ENCODE results near the gene ORC1.

DNA sequence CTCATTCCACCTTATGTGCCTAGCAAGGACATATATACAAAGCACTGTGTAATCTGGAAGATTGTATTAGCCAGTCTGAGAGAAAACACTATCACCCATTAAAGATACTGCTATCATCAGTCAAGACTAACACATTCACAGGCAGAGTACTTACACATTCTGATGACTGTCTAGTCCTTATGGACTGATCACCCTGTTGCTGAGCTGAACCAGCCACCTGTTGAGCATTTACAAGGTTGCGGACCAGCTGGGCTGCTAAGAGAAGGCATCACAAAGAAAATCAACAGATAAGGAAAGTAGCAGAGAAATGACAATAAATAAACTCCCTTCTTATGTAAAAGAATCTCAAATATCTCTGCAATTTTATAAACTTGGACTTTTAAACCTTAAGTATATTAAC lies 31.0 kb upstream of the ORC1 start:
- TF ChIP-seq SP1 (IDR thresholded peaks at IDR 0.05; ENCODE audit: low read depth, low read length) (no peak), POLR2A (IDR thresholded peaks at IDR 0.05; ENCODE audit: control extremely low read depth in 1 of 2, low read depth in 2 of 2, low read length in 2 of 2) (no peak), TAF1 (IDR thresholded peaks at IDR 0.05; ENCODE audit: low read depth, low read length) (no peak), CHD1 (IDR thresholded peaks at IDR 0.05; ENCODE audit: low read depth, low read length) (no peak), NANOG (IDR thresholded peaks at IDR 0.05; ENCODE audit: insufficient read depth, low read depth, low read length, poor library complexity, severe bottlenecking) (no peak), RAD21 (IDR thresholded peaks at IDR 0.05 in 1 of 2, conservative IDR thresholded peaks at IDR 0.05 in 1 of 2; ENCODE audit: low read depth in 2 of 2, low read length in 2 of 2) (no peak), FOSL1 (IDR thresholded peaks at IDR 0.05; ENCODE audit: insufficient read depth, low read depth, low read length) (no peak)
- TF ChIP-seq, protein P1, sequence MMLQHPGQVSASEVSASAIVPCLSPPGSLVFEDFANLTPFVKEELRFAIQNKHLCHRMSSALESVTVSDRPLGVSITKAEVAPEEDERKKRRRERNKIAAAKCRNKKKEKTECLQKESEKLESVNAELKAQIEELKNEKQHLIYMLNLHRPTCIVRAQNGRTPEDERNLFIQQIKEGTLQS (IDR thresholded peaks at IDR 0.05; ENCODE audit: insufficient read depth, low read depth, low read length), result no peak
- TF ChIP-seq, protein P2, sequence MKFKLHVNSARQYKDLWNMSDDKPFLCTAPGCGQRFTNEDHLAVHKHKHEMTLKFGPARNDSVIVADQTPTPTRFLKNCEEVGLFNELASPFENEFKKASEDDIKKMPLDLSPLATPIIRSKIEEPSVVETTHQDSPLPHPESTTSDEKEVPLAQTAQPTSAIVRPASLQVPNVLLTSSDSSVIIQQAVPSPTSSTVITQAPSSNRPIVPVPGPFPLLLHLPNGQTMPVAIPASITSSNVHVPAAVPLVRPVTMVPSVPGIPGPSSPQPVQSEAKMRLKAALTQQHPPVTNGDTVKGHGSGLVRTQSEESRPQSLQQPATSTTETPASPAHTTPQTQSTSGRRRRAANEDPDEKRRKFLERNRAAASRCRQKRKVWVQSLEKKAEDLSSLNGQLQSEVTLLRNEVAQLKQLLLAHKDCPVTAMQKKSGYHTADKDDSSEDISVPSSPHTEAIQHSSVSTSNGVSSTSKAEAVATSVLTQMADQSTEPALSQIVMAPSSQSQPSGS (IDR thresholded peaks at IDR 0.05; ENCODE audit: low read length), result no peak
- TF ChIP-seq, protein P3, sequence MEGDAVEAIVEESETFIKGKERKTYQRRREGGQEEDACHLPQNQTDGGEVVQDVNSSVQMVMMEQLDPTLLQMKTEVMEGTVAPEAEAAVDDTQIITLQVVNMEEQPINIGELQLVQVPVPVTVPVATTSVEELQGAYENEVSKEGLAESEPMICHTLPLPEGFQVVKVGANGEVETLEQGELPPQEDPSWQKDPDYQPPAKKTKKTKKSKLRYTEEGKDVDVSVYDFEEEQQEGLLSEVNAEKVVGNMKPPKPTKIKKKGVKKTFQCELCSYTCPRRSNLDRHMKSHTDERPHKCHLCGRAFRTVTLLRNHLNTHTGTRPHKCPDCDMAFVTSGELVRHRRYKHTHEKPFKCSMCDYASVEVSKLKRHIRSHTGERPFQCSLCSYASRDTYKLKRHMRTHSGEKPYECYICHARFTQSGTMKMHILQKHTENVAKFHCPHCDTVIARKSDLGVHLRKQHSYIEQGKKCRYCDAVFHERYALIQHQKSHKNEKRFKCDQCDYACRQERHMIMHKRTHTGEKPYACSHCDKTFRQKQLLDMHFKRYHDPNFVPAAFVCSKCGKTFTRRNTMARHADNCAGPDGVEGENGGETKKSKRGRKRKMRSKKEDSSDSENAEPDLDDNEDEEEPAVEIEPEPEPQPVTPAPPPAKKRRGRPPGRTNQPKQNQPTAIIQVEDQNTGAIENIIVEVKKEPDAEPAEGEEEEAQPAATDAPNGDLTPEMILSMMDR (IDR thresholded peaks at IDR 0.05; ENCODE audit: control extremely low read depth in 1 of 3, insufficient read depth in 1 of 3, low read depth in 1 of 3, low read length in 3 of 3), result no peak
